GM23338 (cell line): ENCODE results near the gene SLC37A3. TPM values are rescaled to one million over a fixed set of nuclear protein-coding genes. Genes with fewer than 3 reads are reported as not detected.

Source experiments
- ATAC-seq: fragments of 200-7000 bp; cut with Tn5 transposase; 3 replicates; pipeline ENCODE4 v1.9.1; 2020
- DNase-seq: peaks from one replicate; pipeline ENCODE4 v3.0.0-alpha.2; 2015; ENCODE audit warnings: low spot score
- H2AFZ ChIP-seq: fragments of 200-600 bp; sonication (generic); 2 replicates; pipeline ENCODE4 v1.8.0; 2016; ENCODE audit warnings: antibody characterized with exemption, mild to moderate bottlenecking, moderate library complexity
- H3F3A ChIP-seq: fragments of 200-600 bp; sonication (generic); replicated peaks from 2 replicates; pipeline ENCODE4 v1.8.0; 2017; ENCODE audit warnings: antibody characterized with exemption, mixed run types, low read depth
- H3K27ac ChIP-seq: fragments of 200-600 bp; sonication (generic); 2 replicates; pipeline ENCODE4 v1.6.1; 2016; ENCODE audit warnings: low read depth
- H3K27me3 ChIP-seq: fragments of 200-600 bp; sonication (generic); 2 replicates; pipeline ENCODE4 v1.8.0; 2016; ENCODE audit warnings: mild to moderate bottlenecking, mixed run types, moderate library complexity; ENCODE audit not compliant: insufficient read depth
- H3K36me3 ChIP-seq: fragments of 200-600 bp; sonication (generic); 2 replicates; pipeline ENCODE4 v1.8.0; 2016; ENCODE audit warnings: mild to moderate bottlenecking; ENCODE audit not compliant: insufficient read depth
- H3K4me1 ChIP-seq: fragments of 200-600 bp; sonication (generic); 2 replicates; pipeline ENCODE4 v1.8.0; 2016; ENCODE audit warnings: mild to moderate bottlenecking, moderate library complexity; ENCODE audit not compliant: insufficient read depth
- H3K4me2 ChIP-seq: fragments of 200-600 bp; sonication (generic); 2 replicates; pipeline ENCODE4 v1.7.1; 2017; ENCODE audit warnings: mixed run types
- H3K4me3 ChIP-seq: fragments of 200-600 bp; sonication (generic); 2 replicates; pipeline ENCODE4 v1.6.1; 2016; ENCODE audit warnings: mixed run types
- H3K79me2 ChIP-seq: fragments of 200-600 bp; sonication (generic); replicated peaks from 2 replicates; pipeline ENCODE4 v1.8.0; 2017; ENCODE audit warnings: mild to moderate bottlenecking; ENCODE audit not compliant: insufficient read depth
- H3K9me2 ChIP-seq: fragments of 200-600 bp; sonication (generic); 2 replicates; pipeline ENCODE4 v1.8.0; 2017; ENCODE audit not compliant: insufficient read depth
- H4K20me1 ChIP-seq: fragments of 200-600 bp; sonication (generic); replicated peaks from 2 replicates; pipeline ENCODE4 v1.8.0; 2017; ENCODE audit warnings: mild to moderate bottlenecking; ENCODE audit not compliant: insufficient read depth
- H3K27ac Mint-ChIP-seq: 2 replicates; pipeline ENCODE4 v1.8.0; 2020; ENCODE audit warnings: inconsistent platforms, mild to moderate bottlenecking, moderate library complexity, mixed read lengths
- H3K27me3 Mint-ChIP-seq: 3 replicates; pipeline ENCODE4 v1.8.0; 2022; ENCODE audit warnings: low read depth, mild to moderate bottlenecking, moderate library complexity, mixed read lengths, inconsistent platforms; ENCODE audit not compliant: insufficient read depth, poor library complexity
- H3K36me3 Mint-ChIP-seq: 3 replicates; pipeline ENCODE4 v1.8.0; 2021; ENCODE audit warnings: low read depth, mild to moderate bottlenecking, inconsistent platforms, moderate library complexity, mixed read lengths
- H3K4me1 Mint-ChIP-seq: 3 replicates; pipeline ENCODE4 v1.8.0; 2020; ENCODE audit warnings: mild to moderate bottlenecking, inconsistent platforms, mixed read lengths
- H3K4me3 Mint-ChIP-seq: 3 replicates; pipeline ENCODE4 v1.8.0; 2021; ENCODE audit warnings: moderate library complexity, mild to moderate bottlenecking, inconsistent platforms, mixed read lengths
- H3K9me3 Mint-ChIP-seq: 3 replicates; pipeline ENCODE4 v1.8.0; 2020; ENCODE audit warnings: moderate library complexity, mild to moderate bottlenecking, inconsistent platforms, mixed read lengths
- CTCF ChIP-seq, 2 experiments: fragments of 200-600 bp in 1 of 2; sonication (generic) in 1 of 2; conservative IDR thresholded peaks; 2 replicates each; pipeline versions ENCODE4 v1.5.1 to v1.6.1; 2016 to 2017; ENCODE audit warnings: antibody characterized with exemption in 2 of 2, low read depth in 2 of 2, mild to moderate bottlenecking in 2 of 2, moderate library complexity in 1 of 2
- EZH2phosphoT487 ChIP-seq: fragments of 200-600 bp; sonication (generic); IDR thresholded peaks from one replicate; pipeline ENCODE4 v1.8.1; 2018; ENCODE audit warnings: antibody characterized with exemption; ENCODE audit not compliant: unreplicated experiment
- JUNB ChIP-seq: IDR thresholded peaks from one replicate; pipeline ENCODE4 v1.6.1; 2016; ENCODE audit warnings: antibody characterized with exemption; ENCODE audit not compliant: unreplicated experiment
- NANOG ChIP-seq: IDR thresholded peaks from 2 replicates; pipeline ENCODE4 v1.6.1; 2016; ENCODE audit warnings: antibody characterized with exemption, borderline replicate concordance
- ZNF114 ChIP-seq: fragments of 250-450 bp; sonication (Bioruptor Pico); IDR thresholded peaks from 2 replicates; pipeline ENCODE4 v1.5.0; 2020; ENCODE audit warnings: mild to moderate bottlenecking, moderate library complexity
- ZNF331 ChIP-seq: fragments of 250-450 bp; sonication (Bioruptor Pico); IDR thresholded peaks from 2 replicates; pipeline ENCODE4 v1.5.0; 2020; ENCODE audit warnings: low read depth, mild to moderate bottlenecking, moderate library complexity
- polyA plus RNA-seq: library from polyadenylated mRNA; unstranded; fragments of >200 nt; fragmentation: Nextera tagmentation; extraction: Ambion mirVana; gene quantifications from 2 replicates; pipeline ENCODE4 v1.2.1, GENCODE V29; 2016
- total RNA-seq: library from RNA; depleted of rRNA; stranded (reverse); fragments of >200 nt; shearing (Covaris generic); gene quantifications from 2 replicates; pipeline ENCODE4 v1.2.3, GENCODE V29; 2014
- TF ChIP-seq, protein P1 (sequence below): IDR thresholded peaks from 2 replicates; pipeline ENCODE4 v1.6.1; 2016; ENCODE audit warnings: antibody characterized with exemption
- TF ChIP-seq, protein P2 (sequence below): fragments of 250-450 bp; sonication (Bioruptor Pico); IDR thresholded peaks from 2 replicates; pipeline ENCODE4 v1.5.0; 2020; ENCODE audit warnings: mild to moderate bottlenecking, moderate library complexity

SLC37A3 gene
- total and polyA plus RNA-seq, 2 experiments from 2014 or later: 35.6 to 86.2 TPM

GRCh38 chr7:140285938-140286337, 112.4 kb downstream of the SLC37A3 start:
- Histone ChIP-seq H3K4me1 (no peaks in the 10 kb centered on the region), H3K4me2 (no peak overlapping the region), H4K20me1 (no peaks in the 10 kb centered on the region), H2AFZ (no peak overlapping the region), H3K36me3 (no peaks in the 10 kb centered on the region), H3K27me3 (no peaks in the 10 kb centered on the region), H3K4me3 (no peak overlapping the region), H3F3A (no peaks in the 10 kb centered on the region), H3K27ac (no peak overlapping the region), H3K79me2 (no peaks in the 10 kb centered on the region), H3K9me2 (peaks cover 5% of the 10 kb centered on the region; the same call in 1 of the 2 replicates)
- H3K27ac Mint-ChIP-seq: no peak overlapping the region
- peaks cover 3% of the 10 kb centered on the region for H3K27me3 Mint-ChIP-seq
- no peak for DNase-seq
- H3K9me3 Mint-ChIP-seq: no peaks in the 10 kb centered on the region
- no peaks in the 10 kb centered on the region; the same call in 2 of the 3 replicates for H3K4me1 Mint-ChIP-seq
- no peaks in the 10 kb centered on the region for H3K36me3 Mint-ChIP-seq
- TF ChIP-seq NANOG (no peak), ZNF331 (CRISPR knock-in tag) (no peak), ZNF114 (CRISPR knock-in tag) (no peak), CTCF (conservative IDR thresholded peaks at IDR 0.05; ENCODE audit: low read depth in 2 of 2) (no peak), EZH2phosphoT487 (no peak)
- TF ChIP-seq, protein P1, sequence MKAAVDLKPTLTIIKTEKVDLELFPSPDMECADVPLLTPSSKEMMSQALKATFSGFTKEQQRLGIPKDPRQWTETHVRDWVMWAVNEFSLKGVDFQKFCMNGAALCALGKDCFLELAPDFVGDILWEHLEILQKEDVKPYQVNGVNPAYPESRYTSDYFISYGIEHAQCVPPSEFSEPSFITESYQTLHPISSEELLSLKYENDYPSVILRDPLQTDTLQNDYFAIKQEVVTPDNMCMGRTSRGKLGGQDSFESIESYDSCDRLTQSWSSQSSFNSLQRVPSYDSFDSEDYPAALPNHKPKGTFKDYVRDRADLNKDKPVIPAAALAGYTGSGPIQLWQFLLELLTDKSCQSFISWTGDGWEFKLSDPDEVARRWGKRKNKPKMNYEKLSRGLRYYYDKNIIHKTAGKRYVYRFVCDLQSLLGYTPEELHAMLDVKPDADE: no peak
- no peak overlapping the region for H3K4me3 Mint-ChIP-seq
- ATAC-seq: no peak

GRCh38 chr7:140284062-140284461, 114.3 kb downstream of the SLC37A3 start:
- H3K27ac ChIP-seq: no peak overlapping the region
- no peaks in the 10 kb centered on the region for H3K79me2 ChIP-seq
- TF ChIP-seq, protein P2, sequence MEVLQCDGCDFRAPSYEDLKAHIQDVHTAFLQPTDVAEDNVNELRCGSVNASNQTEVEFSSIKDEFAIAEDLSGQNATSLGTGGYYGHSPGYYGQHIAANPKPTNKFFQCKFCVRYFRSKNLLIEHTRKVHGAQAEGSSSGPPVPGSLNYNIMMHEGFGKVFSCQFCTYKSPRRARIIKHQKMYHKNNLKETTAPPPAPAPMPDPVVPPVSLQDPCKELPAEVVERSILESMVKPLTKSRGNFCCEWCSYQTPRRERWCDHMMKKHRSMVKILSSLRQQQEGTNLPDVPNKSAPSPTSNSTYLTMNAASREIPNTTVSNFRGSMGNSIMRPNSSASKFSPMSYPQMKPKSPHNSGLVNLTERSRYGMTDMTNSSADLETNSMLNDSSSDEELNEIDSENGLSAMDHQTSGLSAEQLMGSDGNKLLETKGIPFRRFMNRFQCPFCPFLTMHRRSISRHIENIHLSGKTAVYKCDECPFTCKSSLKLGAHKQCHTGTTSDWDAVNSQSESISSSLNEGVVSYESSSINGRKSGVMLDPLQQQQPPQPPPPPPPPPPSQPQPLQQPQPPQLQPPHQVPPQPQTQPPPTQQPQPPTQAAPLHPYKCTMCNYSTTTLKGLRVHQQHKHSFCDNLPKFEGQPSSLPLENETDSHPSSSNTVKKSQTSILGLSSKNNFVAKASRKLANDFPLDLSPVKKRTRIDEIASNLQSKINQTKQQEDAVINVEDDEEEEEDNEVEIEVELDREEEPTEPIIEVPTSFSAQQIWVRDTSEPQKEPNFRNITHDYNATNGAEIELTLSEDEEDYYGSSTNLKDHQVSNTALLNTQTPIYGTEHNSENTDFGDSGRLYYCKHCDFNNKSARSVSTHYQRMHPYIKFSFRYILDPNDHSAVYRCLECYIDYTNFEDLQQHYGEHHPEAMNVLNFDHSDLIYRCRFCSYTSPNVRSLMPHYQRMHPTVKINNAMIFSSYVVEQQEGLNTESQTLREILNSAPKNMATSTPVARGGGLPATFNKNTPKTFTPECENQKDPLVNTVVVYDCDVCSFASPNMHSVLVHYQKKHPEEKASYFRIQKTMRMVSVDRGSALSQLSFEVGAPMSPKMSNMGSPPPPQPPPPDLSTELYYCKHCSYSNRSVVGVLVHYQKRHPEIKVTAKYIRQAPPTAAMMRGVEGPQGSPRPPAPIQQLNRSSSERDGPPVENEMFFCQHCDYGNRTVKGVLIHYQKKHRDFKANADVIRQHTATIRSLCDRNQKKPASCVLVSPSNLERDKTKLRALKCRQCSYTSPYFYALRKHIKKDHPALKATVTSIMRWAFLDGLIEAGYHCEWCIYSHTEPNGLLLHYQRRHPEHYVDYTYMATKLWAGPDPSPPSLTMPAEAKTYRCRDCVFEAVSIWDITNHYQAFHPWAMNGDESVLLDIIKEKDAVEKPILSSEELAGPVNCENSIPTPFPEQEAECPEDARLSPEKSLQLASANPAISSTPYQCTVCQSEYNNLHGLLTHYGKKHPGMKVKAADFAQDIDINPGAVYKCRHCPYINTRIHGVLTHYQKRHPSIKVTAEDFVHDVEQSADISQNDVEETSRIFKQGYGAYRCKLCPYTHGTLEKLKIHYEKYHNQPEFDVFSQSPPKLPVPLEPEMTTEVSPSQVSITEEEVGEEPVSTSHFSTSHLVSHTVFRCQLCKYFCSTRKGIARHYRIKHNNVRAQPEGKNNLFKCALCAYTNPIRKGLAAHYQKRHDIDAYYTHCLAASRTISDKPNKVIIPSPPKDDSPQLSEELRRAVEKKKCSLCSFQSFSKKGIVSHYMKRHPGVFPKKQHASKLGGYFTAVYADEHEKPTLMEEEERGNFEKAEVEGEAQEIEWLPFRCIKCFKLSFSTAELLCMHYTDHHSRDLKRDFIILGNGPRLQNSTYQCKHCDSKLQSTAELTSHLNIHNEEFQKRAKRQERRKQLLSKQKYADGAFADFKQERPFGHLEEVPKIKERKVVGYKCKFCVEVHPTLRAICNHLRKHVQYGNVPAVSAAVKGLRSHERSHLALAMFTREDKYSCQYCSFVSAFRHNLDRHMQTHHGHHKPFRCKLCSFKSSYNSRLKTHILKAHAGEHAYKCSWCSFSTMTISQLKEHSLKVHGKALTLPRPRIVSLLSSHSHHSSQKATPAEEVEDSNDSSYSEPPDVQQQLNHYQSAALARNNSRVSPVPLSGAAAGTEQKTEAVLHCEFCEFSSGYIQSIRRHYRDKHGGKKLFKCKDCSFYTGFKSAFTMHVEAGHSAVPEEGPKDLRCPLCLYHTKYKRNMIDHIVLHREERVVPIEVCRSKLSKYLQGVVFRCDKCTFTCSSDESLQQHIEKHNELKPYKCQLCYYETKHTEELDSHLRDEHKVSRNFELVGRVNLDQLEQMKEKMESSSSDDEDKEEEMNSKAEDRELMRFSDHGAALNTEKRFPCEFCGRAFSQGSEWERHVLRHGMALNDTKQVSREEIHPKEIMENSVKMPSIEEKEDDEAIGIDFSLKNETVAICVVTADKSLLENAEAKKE (CRISPR knock-in tag): no peak
- TF ChIP-seq JUNB (no peak), ZNF331 (CRISPR knock-in tag) (peak; percentile 20; the same call in 1 of the 2 replicates)
- Mint-ChIP-seq H3K27ac (no peak overlapping the region), H3K36me3 (no peaks in the 10 kb centered on the region), H3K9me3 (no peaks in the 10 kb centered on the region), H3K4me3 (no peak overlapping the region), H3K27me3 (peaks cover 3% of the 10 kb centered on the region), H3K4me1 (no peaks in the 10 kb centered on the region; the same call in 2 of the 3 replicates)
- DNase-seq: no peak
- no peaks in the 10 kb centered on the region for H4K20me1 ChIP-seq
- no peaks in the 10 kb centered on the region for H3F3A ChIP-seq
- no peaks in the 10 kb centered on the region for H3K27me3 ChIP-seq
- H3K36me3 ChIP-seq: no peaks in the 10 kb centered on the region
- no peak overlapping the region for H2AFZ ChIP-seq
- peaks cover 11% of the 10 kb centered on the region; the same call in 1 of the 2 replicates for H3K9me2 ChIP-seq
- H3K4me1 ChIP-seq: no peaks in the 10 kb centered on the region
- H3K4me2 ChIP-seq: no peak overlapping the region
- H3K4me3 ChIP-seq: no peak overlapping the region
- ATAC-seq: no peak
